GM10266 (cell line): Measurements from ENCODE around the gene TMOD2.
A peak's percentile ranks its signal among the peaks of the same experiment; 100 is the strongest.

Experiments used
- DNase-seq: peaks from one replicate; pipeline ENCODE4 v3.0.0; 2012; ENCODE audit errors: extremely low spot score
- CTCF ChIP-seq: IDR thresholded peaks from 2 replicates; pipeline ENCODE4 v1.5.1; 2012; ENCODE audit warnings: mild to moderate bottlenecking, low read depth; ENCODE audit not compliant: control insufficient read depth, insufficient read depth; ENCODE audit errors: missing control alignments

Gene TMOD2

DNA sequence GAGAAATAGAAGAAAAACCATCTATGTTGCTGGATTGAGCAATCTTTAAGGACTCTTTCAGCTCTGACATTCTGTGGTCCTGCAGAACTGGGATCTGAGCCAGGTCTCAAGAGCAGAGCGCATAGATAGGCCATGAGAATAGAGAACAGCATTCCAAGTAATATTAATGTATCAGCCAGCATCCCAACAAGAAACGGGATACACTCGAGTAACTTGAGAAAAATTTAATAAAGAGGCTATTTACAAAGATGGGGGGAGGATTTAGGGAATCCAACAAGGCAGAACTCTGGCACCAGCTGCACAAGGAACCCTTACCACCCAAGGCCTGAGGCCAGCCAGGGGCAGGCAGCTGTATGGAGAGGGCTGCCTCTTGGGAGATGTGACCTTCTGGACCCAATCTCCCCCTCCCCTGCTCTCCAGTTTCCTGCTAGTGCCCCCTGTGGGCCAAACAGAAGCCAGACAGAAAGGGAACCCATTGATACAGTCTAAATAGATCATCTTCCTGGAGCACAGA lies 8.2 kb downstream of the TMOD2 start:
- peak; percentile 42 for TF ChIP-seq CTCF
- DNase-seq: no peak

DNA sequence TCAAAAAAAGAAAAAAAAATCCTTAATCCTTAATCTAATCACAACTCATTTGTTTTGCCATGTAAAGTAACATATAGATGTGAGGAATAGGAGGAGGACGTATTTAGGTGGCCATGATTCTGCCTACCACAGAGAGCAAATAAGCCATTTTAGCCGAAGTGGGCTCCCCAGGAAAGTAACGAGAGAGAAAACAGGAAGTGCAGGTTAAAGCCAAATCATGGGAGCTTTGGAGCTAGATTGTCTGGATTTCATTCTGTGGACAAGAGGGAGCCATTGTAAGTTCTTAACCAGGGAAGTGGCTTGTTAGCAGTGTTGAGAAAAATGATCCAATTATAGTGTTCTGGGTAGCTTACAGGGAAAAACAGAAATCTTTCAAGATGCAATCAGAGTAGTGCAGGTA lies 9.4 kb downstream of the TMOD2 start:
- DNase-seq: no peak
- no peak for TF ChIP-seq CTCF

GRCh38 chr15:51765751-51766150 lies 14.4 kb downstream of the TMOD2 start:
- TF ChIP-seq CTCF: no peak
- no peak for DNase-seq

GRCh38 chr15:51766341-51766740 lies 14.9 kb downstream of the TMOD2 start:
- TF ChIP-seq CTCF: no peak
- no peak for DNase-seq

DNA sequence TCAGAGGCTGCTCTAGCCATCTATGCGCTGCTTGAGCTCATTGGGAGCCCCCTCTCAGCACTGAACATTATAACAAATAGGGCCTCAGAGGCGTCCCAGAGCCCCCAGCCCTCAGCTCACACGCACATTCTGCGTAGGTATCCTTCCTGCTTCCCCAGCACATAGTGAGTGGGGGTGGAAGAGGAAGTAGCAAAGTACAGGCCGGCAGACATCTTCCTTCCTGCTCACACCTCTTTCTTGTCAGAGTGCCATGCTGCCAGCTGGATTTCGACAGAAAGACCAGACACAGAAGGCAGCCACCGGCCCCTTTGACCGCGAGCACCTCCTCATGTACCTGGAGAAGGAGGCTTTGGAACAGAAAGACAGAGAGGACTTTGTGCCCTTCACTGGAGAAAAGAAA lies 16.6 kb downstream of the TMOD2 start:
- no peak for DNase-seq
- no peak for TF ChIP-seq CTCF

- no peak for DNase-seq
- no peak for TF ChIP-seq CTCF
Observed at GRCh38 chr15:51770902-51771301, 19.5 kb downstream of the TMOD2 start.

GRCh38 chr15:51771773-51772172 lies 20.4 kb downstream of the TMOD2 start:
- no peak for TF ChIP-seq CTCF
- no peak for DNase-seq
